ENCODE data around the gene ARHGAP4. TPM values are rescaled to one million over a fixed set of nuclear protein-coding genes. Genes with fewer than 3 reads are reported as not detected.

Gene ARHGAP4
- total RNA-seq, 2 donors from 2014 or later, result 7.6 to 8.9 TPM

DNA sequence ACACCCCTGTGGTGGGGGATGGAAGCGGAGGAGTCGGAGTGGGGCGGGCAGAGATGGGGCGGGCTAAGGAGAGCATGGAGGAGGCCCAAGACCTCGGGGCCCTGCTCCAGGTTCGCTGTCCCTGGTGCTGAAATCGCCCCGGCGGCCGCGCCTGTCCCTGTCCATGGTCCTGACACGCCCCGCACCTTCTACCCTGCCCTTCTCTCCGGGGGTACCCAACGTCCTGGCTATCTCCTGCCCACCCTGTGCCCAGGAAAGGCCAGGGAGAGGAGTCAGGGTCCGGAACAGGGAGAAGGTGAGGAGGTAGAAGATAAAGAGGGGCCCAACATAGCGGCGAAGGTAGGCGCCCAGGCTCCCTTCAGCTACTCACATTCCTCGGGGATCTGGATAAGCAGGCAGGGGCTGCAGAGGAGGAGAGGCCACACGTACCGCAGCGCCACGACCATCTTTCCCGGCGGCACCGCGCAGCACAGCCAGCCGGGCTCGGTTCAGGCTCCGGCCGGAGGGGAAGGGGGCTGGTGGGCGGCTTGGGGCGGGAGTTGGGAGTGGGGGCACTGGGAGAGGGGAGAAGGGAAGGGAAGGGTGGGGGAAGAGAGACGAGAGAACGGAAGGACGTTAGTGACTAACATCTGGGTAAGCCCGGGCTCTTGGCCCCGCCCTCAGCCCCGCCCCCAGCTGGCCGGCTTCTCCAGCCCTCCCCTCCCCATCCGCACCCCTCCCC, 50.5 kb downstream of the ARHGAP4 start:
- DNase-seq (ENCODE audit: low spot score), result no peak
- no peaks in the 10 kb centered on the region for H3K4me1 ChIP-seq
- H3K27me3 ChIP-seq, result no peaks in the 10 kb centered on the region
- H3K4me3 ChIP-seq, result no peak overlapping the region
- no peaks in the 10 kb centered on the region for H3K36me3 ChIP-seq
- H3K27ac ChIP-seq, result no peak overlapping the region
- TF ChIP-seq CTCF (IDR thresholded peaks at IDR 0.05), result no peak
- H3K9me3 ChIP-seq, result no peaks in the 10 kb centered on the region

- Histone ChIP-seq H3K36me3 (no peaks in the 10 kb centered on the region), H3K4me1 (no peaks in the 10 kb centered on the region), H3K27me3 (no peaks in the 10 kb centered on the region), H3K9me3 (no peaks in the 10 kb centered on the region), H3K4me3 (no peak overlapping the region), H3K27ac (no peak overlapping the region)
- TF ChIP-seq CTCF (IDR thresholded peaks at IDR 0.05), result no peak
- no peak for DNase-seq (ENCODE audit: low spot score)
Measured at GRCh38 chrX:153874366-153875125, 51.5 kb downstream of the ARHGAP4 start.

GRCh38 chrX:153874085-153874365, 52.0 kb downstream of the ARHGAP4 start:
- Histone ChIP-seq H3K4me3 (no peak overlapping the region), H3K9me3 (no peaks in the 10 kb centered on the region), H3K36me3 (no peaks in the 10 kb centered on the region), H3K27me3 (no peaks in the 10 kb centered on the region), H3K4me1 (no peaks in the 10 kb centered on the region), H3K27ac (no peak overlapping the region)
- no peak for TF ChIP-seq CTCF (IDR thresholded peaks at IDR 0.05)
- DNase-seq (ENCODE audit: low spot score), result no peak

DNA sequence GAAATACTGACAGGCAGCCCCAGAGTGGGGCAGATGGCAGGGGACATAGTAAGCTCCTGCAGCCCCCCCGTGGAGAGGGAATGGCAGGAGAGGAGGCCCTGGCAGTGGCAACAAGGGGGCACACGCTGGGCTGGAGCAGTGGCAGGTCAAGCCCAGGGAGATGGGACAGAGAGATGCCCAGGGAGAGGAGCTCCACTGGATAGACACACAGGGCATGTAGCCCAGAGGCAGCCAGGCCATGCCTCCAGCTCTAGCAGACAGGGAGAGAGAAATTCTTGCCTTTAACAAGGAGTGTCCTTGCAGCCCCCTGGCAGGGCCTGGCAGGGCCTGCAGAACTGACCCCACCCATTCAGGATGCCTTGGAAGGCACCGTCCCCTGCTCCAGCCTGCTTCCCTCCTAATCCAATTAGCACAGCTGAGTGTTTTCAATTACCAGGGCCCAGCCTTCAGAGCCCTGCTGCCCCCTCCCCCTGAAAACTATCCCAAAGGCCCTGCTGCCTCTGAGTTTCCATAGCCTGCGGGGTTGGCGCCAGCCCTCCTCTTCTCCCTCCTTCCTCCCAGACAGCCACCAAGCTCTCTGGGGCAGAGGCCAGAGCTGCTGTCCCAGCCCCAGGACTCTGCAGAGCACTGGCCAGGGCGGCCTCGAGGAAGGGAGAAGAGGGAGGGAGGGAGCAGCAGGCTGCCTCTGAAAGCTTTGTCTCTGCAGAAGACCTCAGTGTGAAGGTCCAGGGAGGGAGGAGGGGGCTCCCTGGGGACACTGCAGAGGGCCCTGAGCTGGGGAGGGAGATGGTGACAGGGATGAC, 52.6 kb downstream of the ARHGAP4 start:
- TF ChIP-seq CTCF (IDR thresholded peaks at IDR 0.05), result no peak
- no peaks in the 10 kb centered on the region for H3K27me3 ChIP-seq
- no peak for DNase-seq (ENCODE audit: low spot score)
- no peaks in the 10 kb centered on the region for H3K36me3 ChIP-seq
- H3K9me3 ChIP-seq, result no peaks in the 10 kb centered on the region
- no peaks in the 10 kb centered on the region for H3K4me1 ChIP-seq
- no peak overlapping the region for H3K27ac ChIP-seq
- no peak overlapping the region for H3K4me3 ChIP-seq

DNA sequence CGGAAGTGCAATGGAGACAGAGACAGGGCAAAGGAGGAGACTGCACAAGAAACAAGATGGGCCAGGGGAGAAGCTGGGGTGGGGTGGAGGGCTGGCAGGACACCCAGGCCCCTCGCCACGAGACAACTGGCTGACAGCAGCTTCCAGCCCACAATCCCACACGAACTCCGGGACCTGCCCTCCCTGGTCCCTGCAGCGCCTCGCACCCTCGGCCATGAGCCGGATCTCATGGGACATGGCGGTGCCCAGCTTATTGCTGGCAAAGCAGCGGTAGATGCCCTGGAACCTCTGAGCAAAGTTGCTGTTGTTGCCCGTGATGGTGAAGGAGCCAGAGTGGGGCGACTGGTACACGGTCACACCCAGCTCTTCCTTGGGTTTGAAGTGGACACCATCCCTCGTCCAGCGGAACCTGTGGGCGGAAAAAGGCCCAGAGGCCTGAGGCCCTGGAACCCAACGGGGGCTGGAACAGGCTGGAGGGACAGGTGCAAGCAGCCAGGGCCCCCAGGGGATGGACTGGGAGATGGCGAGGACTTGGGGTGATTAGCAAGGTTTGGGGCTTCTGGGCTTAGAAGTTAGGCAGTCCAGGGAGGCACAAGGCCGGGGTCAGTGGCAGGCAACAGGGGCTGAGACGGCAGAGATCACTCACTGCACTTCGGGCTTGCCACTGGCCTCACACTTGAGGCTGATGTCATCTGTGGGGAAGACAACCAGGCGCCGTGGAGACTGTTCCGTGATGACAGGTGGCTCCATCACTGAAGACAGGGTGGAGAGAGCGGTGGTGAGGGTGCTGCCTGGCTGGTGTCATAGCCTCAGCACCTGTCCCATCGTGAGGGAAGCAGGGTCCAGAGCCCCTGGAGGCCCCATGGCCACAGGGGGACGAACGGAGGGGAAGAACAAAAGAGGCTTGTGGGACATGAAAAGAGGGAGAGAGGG, 53.9 kb downstream of the ARHGAP4 start:
- H3K4me1 ChIP-seq, result no peaks in the 10 kb centered on the region
- no peak for TF ChIP-seq CTCF (IDR thresholded peaks at IDR 0.05)
- H3K4me3 ChIP-seq, result no peak overlapping the region
- H3K36me3 ChIP-seq, result no peaks in the 10 kb centered on the region
- no peak for DNase-seq (ENCODE audit: low spot score)
- H3K9me3 ChIP-seq, result no peaks in the 10 kb centered on the region
- no peaks in the 10 kb centered on the region for H3K27me3 ChIP-seq
- no peak overlapping the region for H3K27ac ChIP-seq

All from right atrium auricular region (tissue), 2 donors.